ENCODE measurements around the gene TMEM151A. TPM values are rescaled to one million over a fixed set of nuclear protein-coding genes. Genes with fewer than 3 reads are reported as not detected.

TMEM151A gene
- polyA plus RNA-seq, 10 donors = 0.08 TPM; not detected in 9

GRCh38 chr11:66282468-66283455 lies 8.9 kb upstream of the TMEM151A start:
- DNase-seq = peak; percentile 91 to 97 (median 97)

GRCh38 chr11:66283461-66284105 lies 8.1 kb upstream of the TMEM151A start:
- peak in 1 of 3 donors; percentile 22 for DNase-seq

- DNase-seq = peak in 1 of 3 donors; percentile 2
Measured at GRCh38 chr11:66284526-66285078, 7.1 kb upstream of the TMEM151A start.

GRCh38 chr11:66285250-66285947 lies 6.3 kb upstream of the TMEM151A start:
- peak in 1 of 3 donors; percentile 8 for DNase-seq

- DNase-seq = no peak
Measured at GRCh38 chr11:66286699-66287098, 5.0 kb upstream of the TMEM151A start.

- DNase-seq = no peak
Measured at GRCh38 chr11:66287211-66287888, 4.3 kb upstream of the TMEM151A start.

- DNase-seq = no peak
Measured at GRCh38 chr11:66287889-66288670, 3.6 kb upstream of the TMEM151A start.

GRCh38 chr11:66288671-66289547 lies 2.8 kb upstream of the TMEM151A start, which contains the start of gene YIF1A:
YIF1A (minus strand) TSS chr11:66289143; CDS start chr11:66288985, 158 bp downstream.
- DNase-seq = peak; percentile 99 to 100 (median 100)

GRCh38 chr11:66289548-66290329 lies 2.0 kb upstream of the TMEM151A start:
- DNase-seq = peak in 1 of 3 donors; percentile 79

- DNase-seq = no peak
Measured at GRCh38 chr11:66290330-66290621, 1.4 kb upstream of the TMEM151A start.

- DNase-seq = no peak
Measured at GRCh38 chr11:66291303-66291705, 390 bp upstream of the TMEM151A start.

GRCh38 chr11:66292543-66293332 lies 1.0 kb downstream of the TMEM151A start:
- DNase-seq = no peak

GRCh38 chr11:66293352-66293751 lies 1.7 kb downstream of the TMEM151A start:
- DNase-seq = no peak

- no peak for DNase-seq
Measured at GRCh38 chr11:66293777-66294625, 2.3 kb downstream of the TMEM151A start.

GRCh38 chr11:66294626-66295620 lies 3.2 kb downstream of the TMEM151A start:
- no peak for DNase-seq
